HG03196 (cell line): Measurements from ENCODE around the gene GRPEL2.
"Not testable (repeated sequence)": the region's sequence is repeated elsewhere in the genome, so short reads cannot be mapped to it uniquely, and the experiment has no call there.

ENCODE experiments used
- ATAC-seq: cut with Tn5 transposase; IDR thresholded peaks from one replicate; pipeline ENCODE4 v1.9.1; 2021; ENCODE audit not compliant: unreplicated experiment

Gene GRPEL2

DNA sequence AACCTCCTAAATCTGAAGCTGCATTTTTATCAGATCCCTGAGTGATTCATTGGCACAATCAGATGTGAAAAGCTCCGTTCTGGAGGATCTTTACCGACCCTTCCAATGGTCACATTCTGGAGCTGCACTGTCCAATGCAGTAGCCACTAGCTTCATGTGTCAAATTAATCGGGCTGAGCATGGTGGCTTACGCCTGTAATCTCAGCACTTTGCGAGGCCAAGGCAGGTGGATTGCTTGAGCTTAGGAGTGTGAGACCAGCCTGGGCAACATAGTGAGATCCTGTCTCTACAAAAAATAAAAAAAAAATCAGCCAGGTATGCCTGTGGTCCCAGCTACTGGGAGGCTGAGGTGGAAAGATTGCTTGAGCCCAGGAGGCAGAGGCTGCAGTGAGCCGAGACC lies 30.1 kb downstream of the GRPEL2 start:
- ATAC-seq: no peak

GRCh38 chr5:149376104-149376503 lies 30.8 kb downstream of the GRPEL2 start:
- ATAC-seq: no peak

DNA sequence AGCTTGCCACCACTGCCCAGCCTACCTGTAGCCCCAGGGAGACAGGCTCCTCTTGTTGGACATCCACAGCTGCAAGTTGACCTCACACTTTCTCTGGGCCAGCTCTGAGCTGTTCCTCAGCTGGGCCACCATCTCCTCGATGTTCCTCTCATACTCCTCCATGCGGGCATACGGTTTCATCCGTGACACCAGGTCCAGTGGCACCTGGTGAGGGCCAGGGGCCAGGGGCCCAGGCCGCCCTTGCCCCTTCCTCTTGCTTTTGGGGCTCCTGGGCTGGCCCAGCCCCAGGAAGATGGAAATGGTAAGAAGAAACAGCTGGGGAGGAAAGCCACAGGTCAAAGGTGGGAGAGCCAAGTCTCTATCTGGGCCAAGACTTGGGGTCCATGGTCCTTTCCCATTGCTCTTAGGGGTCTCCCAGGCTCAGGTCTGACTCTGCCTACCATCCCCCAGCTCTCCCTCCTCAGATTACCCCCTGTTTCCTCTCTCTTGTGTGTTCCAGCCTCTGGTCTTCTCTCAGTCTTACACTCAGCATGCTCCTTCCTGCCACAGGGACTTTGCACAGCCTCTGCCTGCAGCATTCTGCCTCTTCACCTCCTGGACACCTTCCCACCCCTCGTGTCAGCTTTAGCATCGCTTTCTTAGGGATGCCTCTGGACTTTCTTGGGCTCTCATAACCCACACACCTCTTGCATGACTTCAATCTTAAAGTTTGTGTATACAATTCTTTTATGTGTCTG lies 31.6 kb downstream of the GRPEL2 start:
- no peak for ATAC-seq

GRCh38 chr5:149378241-149378820 lies 33.0 kb downstream of the GRPEL2 start:
- ATAC-seq: no peak

GRCh38 chr5:149379177-149379761 lies 34.0 kb downstream of the GRPEL2 start, which contains the start of gene IL17B:
Gene IL17B (minus strand): TSS chr5:149379292. CDS start chr5:149379225, 67 bp downstream.
- ATAC-seq: no peak

GRCh38 chr5:149379818-149380374 lies 34.6 kb downstream of the GRPEL2 start:
- ATAC-seq: no peak

GRCh38 chr5:149380466-149381121 lies 35.3 kb downstream of the GRPEL2 start:
- no peak for ATAC-seq

DNA sequence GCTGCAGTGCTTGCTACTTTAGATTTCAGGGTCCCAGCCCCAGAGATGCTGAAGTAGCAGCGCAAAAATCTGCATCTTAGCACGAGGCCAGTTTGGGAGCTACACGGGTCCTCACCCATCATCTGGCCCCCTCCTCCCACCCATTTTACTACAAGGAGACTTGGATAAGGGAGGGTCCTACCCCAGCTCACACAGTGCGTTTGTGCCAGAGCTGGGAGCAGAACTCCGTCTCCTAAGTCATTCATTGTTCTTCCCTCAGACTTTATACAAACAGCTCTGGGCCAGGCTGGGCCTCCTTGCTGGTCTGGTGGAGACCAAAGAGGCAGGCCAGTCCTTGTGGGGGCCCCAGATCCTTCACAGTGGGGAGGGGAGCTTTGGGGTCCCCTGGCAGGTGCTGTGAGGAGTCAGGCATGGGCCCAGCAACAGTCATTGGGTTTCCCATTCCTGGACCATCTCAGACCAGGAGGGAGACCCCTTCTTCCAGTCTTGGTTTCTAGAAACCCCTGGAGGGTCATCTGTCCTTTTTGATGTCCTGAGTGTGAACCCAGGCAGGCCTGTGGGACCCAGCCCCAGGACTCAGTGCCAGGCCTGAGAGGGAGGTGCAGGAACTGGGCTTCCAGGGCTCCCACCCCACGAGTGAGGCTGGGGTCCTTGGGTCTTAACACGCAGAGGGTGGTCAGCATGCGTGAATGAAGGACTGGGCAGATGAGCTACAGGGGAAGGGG lies 36.1 kb downstream of the GRPEL2 start:
- ATAC-seq: no peak

- ATAC-seq: no peak
Observed at GRCh38 chr5:149381986-149382338, 36.7 kb downstream of the GRPEL2 start.

- no peak for ATAC-seq
Observed at GRCh38 chr5:149382517-149383220, 37.4 kb downstream of the GRPEL2 start.

- no peak for ATAC-seq
Observed at GRCh38 chr5:149383399-149383798, 38.1 kb downstream of the GRPEL2 start.

- no peak for ATAC-seq
Observed at GRCh38 chr5:149386166-149386565, 40.9 kb downstream of the GRPEL2 start.

GRCh38 chr5:149387081-149387631 lies 41.9 kb downstream of the GRPEL2 start:
- no peak for ATAC-seq

GRCh38 chr5:149387982-149388381 lies 42.7 kb downstream of the GRPEL2 start:
- no peak for ATAC-seq

DNA sequence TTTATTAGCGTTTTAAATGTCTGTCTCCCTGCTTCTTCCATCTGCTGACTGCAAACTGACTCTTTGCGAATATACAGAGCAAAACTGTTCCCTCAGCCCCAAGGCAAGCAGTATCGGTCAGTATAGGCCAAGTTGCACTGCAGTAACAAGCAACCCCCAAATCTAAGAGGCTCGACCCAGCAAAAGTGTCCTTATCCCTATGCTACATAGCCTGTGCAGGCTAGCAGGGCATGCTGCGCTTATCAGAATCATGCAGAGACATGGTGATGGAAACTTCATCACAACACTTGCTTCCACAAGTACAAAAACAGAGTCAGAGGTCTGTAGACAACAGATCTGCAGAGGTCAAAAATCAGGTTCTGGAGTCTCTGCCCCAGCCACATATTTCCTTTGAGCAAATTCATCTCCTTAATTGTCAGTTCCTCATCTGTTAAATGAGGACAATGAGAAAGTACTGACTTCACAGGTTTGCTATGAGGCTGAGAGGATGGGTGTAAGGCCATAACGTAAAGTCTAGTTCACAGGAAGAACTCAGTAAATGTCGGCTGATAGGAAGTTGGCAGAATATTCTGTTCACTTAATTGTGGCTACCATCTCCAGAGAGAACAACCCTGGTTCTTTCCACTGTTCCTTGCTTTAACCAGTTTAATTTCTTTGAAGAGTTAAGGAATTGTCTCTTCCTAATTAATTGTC lies 43.3 kb downstream of the GRPEL2 start:
- ATAC-seq: no peak

DNA sequence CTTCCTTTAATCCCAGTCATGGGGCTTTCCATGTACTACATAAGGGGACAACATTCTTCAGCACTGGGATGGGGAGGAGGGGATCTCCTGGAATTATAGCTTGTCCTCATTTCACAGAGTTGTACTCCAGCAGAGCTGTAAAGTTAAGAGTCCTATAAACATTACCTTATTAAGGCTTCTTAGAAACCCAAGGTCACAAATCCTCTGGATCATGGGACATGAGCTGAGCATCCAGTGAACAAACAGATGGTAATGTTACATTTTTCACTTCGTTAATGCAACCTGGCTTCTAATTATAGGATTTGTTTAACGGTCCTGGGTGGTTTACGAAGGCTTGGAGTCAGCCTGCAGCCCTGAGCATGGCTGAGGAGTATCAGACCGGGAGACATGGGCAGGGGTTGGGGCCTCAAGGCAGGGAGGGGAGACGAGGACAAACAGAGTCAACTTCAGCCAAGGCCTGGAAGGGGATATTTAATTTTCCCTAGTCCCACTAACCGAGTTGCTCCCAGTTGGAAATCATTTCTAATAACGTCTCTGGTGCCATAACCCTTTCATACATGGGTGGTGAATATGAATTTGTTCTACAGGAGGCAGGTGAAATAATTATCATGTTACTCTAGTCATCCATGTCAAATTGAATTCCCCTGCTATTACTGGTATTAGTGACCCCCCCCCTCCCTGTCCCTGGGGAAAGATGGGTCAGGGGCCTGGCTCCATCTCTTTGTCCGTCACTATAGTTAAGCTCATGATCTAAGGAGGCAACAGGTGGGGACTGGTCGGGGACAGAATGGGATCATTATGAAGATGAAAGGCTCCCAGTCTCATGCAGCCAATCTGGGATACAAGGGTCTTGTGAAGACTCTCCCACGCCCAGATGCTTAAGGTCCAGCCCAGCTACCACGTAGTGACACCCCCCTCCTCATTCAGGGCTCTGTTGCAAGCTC lies 44.5 kb downstream of the GRPEL2 start:
- no peak for ATAC-seq

GRCh38 chr5:149391076-149391475 lies 45.8 kb downstream of the GRPEL2 start:
- ATAC-seq: not testable (repeated sequence)

DNA sequence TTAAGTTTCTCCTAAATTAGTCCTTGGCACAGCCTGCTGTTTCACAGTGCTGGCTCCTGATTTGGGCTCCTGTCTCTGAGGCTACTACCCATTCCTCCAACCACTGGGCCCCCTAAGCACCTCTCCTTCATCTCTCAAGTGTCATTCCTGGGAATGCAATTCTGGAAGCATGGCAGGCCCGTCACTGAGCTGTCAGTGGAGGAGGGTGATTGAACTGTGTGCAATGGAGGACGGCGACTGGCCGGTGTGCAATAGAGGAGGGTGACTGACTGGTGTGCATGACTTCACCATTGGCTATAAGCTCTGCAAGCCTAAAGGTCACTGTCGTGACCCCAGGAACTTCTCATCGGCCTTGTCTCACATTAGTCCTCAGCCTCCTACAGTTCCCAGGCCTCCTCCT lies 46.2 kb downstream of the GRPEL2 start:
- ATAC-seq: no peak
